Astrocyte (in vitro differentiated cells and primary cell): Measurements from ENCODE around the gene UBE2D1. TPM values are rescaled to one million over a fixed set of nuclear protein-coding genes. Genes with fewer than 3 reads are reported as not detected.

Experiments used
- DNase-seq: peaks from one replicate; pipeline ENCODE4 v3.0.0-alpha.2; 2010; ENCODE audit warnings: low read depth
- FAIRE-seq: peaks from 2 replicates; lab custom pipeline; 2011; peaks lifted over from hg19 to GRCh38; lab: Jason Lieb, UNC
- H2AFZ ChIP-seq: 2 replicates; pipeline ENCODE4 v1.6.0; 2012; ENCODE audit warnings: low read depth, low read length, inconsistent platforms
- H3K27ac ChIP-seq: 2 replicates; pipeline ENCODE4 v1.5.1; 2011; ENCODE audit warnings: low read depth, low read length, inconsistent platforms
- H3K27me3 ChIP-seq: 2 replicates; pipeline ENCODE4 v1.6.0; 2011; ENCODE audit warnings: low read length, inconsistent platforms; ENCODE audit not compliant: insufficient read depth
- H3K36me3 ChIP-seq: 2 replicates; pipeline ENCODE4 v1.5.1; 2011; ENCODE audit warnings: low read length, inconsistent platforms; ENCODE audit not compliant: insufficient read depth
- H3K4me1 ChIP-seq: 2 replicates; pipeline ENCODE4 v1.5.1; 2011; ENCODE audit warnings: low read length, inconsistent platforms; ENCODE audit not compliant: insufficient read depth
- H3K4me2 ChIP-seq: 2 replicates; pipeline ENCODE4 v1.6.0; 2012; ENCODE audit warnings: low read length, inconsistent platforms
- H3K4me3 ChIP-seq: 2 replicates; pipeline ENCODE4 v1.5.1; 2011; ENCODE audit warnings: low read depth, mild to moderate bottlenecking, low read length, inconsistent platforms; ENCODE audit not compliant: insufficient read depth
- H3K79me2 ChIP-seq: 2 replicates; pipeline ENCODE4 v1.6.0; 2012; ENCODE audit warnings: mild to moderate bottlenecking, low read length, inconsistent platforms; ENCODE audit not compliant: insufficient read depth
- H3K9ac ChIP-seq: 2 replicates; pipeline ENCODE4 v1.6.0; 2012; ENCODE audit warnings: mild to moderate bottlenecking, low read length, inconsistent platforms
- H3K9me3 ChIP-seq: 2 replicates; pipeline ENCODE4 v1.5.1; 2012; ENCODE audit warnings: low read depth, mild to moderate bottlenecking, low read length, inconsistent platforms; ENCODE audit not compliant: insufficient read depth
- H4K20me1 ChIP-seq: 2 replicates; pipeline ENCODE4 v1.6.0; 2012; ENCODE audit warnings: low read length, inconsistent platforms; ENCODE audit not compliant: insufficient read depth
- H3K27ac Mint-ChIP-seq: one replicate; pipeline ENCODE4 v1.8.0; 2021; ENCODE audit warnings: mild to moderate bottlenecking, mixed read lengths; ENCODE audit not compliant: unreplicated experiment
- H3K27me3 Mint-ChIP-seq: one replicate; pipeline ENCODE4 v1.8.0; 2021; ENCODE audit warnings: low read depth, mixed read lengths; ENCODE audit not compliant: unreplicated experiment
- H3K36me3 Mint-ChIP-seq: one replicate; pipeline ENCODE4 v1.8.0; 2021; ENCODE audit warnings: low read depth, mixed read lengths; ENCODE audit not compliant: unreplicated experiment
- H3K4me1 Mint-ChIP-seq: one replicate; pipeline ENCODE4 v1.8.0; 2021; ENCODE audit warnings: low read depth, mixed read lengths; ENCODE audit not compliant: unreplicated experiment
- H3K4me3 Mint-ChIP-seq: one replicate; pipeline ENCODE4 v1.8.0; 2021; ENCODE audit warnings: mild to moderate bottlenecking, moderate library complexity, mixed read lengths; ENCODE audit not compliant: unreplicated experiment
- H3K9me3 Mint-ChIP-seq: one replicate; pipeline ENCODE4 v1.8.0; 2021; ENCODE audit warnings: mild to moderate bottlenecking, mixed read lengths; ENCODE audit not compliant: unreplicated experiment
- CTCF ChIP-seq: IDR thresholded peaks from 2 replicates; pipeline ENCODE4 v1.5.1; 2011; ENCODE audit warnings: low read depth, mild to moderate bottlenecking, inconsistent platforms, low read length, moderate library complexity; ENCODE audit not compliant: insufficient read depth
- EZH2 ChIP-seq: IDR thresholded peaks from 2 replicates; pipeline ENCODE4 v1.6.1; 2012; ENCODE audit warnings: mild to moderate bottlenecking, low read length, inconsistent platforms; ENCODE audit not compliant: insufficient read depth
- total RNA-seq: library from RNA; stranded (reverse); gene quantifications from 2 replicates; pipeline ENCODE4 v1.2.1, GENCODE V29; 2021

The UBE2D1 gene
- total RNA-seq, 1 donor from 2014 or later, result 22.1 TPM

GRCh38 chr10:58335306-58336005, 650 bp downstream of the UBE2D1 start:
- H3K4me3 Mint-ChIP-seq, result peak overlapping the region; percentile 95

GRCh38 chr10:58336242-58336641, 1.4 kb downstream of the UBE2D1 start:
- Histone ChIP-seq H4K20me1 (peaks cover 43% of the 10 kb centered on the region), H3K4me2 (peak overlapping the region; percentile 97), H3K36me3 (no peaks in the 10 kb centered on the region), H3K4me1 (peaks cover 5% of the 10 kb centered on the region), H3K27me3 (no peaks in the 10 kb centered on the region), H3K79me2 (peaks cover 62% of the 10 kb centered on the region), H2AFZ (no peak overlapping the region), H3K9ac (peak overlapping the region; percentile 87), H3K9me3 (no peaks in the 10 kb centered on the region), H3K27ac (no peak overlapping the region), H3K4me3 (peak overlapping the region; percentile 89)
- H3K27me3 Mint-ChIP-seq, result no peaks in the 10 kb centered on the region
- no peak for DNase-seq
- H3K27ac Mint-ChIP-seq, result peak overlapping the region; percentile 36
- peak overlapping the region; percentile 95 for H3K4me3 Mint-ChIP-seq
- TF ChIP-seq CTCF (no peak), EZH2 (no peak)
- H3K9me3 Mint-ChIP-seq, result peaks cover 2% of the 10 kb centered on the region
- no peak for FAIRE-seq
- H3K36me3 Mint-ChIP-seq, result peaks cover 1% of the 10 kb centered on the region
- H3K4me1 Mint-ChIP-seq, result peaks cover 6% of the 10 kb centered on the region

More at GRCh38 chr10:58335306-58336005, 650 bp downstream of the UBE2D1 start:
- Mint-ChIP-seq H3K27ac (peak overlapping the region; percentile 36), H3K4me1 (peaks cover 6% of the 10 kb centered on the region), H3K36me3 (peaks cover 1% of the 10 kb centered on the region), H3K27me3 (no peaks in the 10 kb centered on the region), H3K9me3 (peaks cover 2% of the 10 kb centered on the region)
- Histone ChIP-seq H3K4me2 (peak overlapping the region; percentile 97), H3K9me3 (no peaks in the 10 kb centered on the region), H3K4me1 (peaks cover 5% of the 10 kb centered on the region), H3K79me2 (peaks cover 55% of the 10 kb centered on the region), H3K9ac (peak overlapping the region; percentile 87), H4K20me1 (peaks cover 35% of the 10 kb centered on the region), H2AFZ (peak overlapping the region; percentile 76), H3K27ac (peak overlapping the region; percentile 48), H3K36me3 (no peaks in the 10 kb centered on the region), H3K4me3 (peak overlapping the region; percentile 89), H3K27me3 (no peaks in the 10 kb centered on the region)
- TF ChIP-seq CTCF (no peak), EZH2 (no peak)
- DNase-seq (peak; percentile 32), FAIRE-seq (no peak)

GRCh38 chr10:58341422-58341821, 6.6 kb downstream of the UBE2D1 start:
- H2AFZ ChIP-seq, result no peak overlapping the region
- no peak overlapping the region for H3K4me3 ChIP-seq
- peaks cover 47% of the 10 kb centered on the region for H4K20me1 ChIP-seq
- H3K27me3 ChIP-seq, result no peaks in the 10 kb centered on the region
- H3K27ac ChIP-seq, result no peak overlapping the region
- H3K4me2 ChIP-seq, result no peak overlapping the region
- H3K36me3 ChIP-seq, result no peaks in the 10 kb centered on the region
- H3K27ac Mint-ChIP-seq, result no peak overlapping the region
- H3K9me3 ChIP-seq, result no peaks in the 10 kb centered on the region
- TF ChIP-seq CTCF, result no peak
- no peak for TF ChIP-seq EZH2
- DNase-seq (no peak), FAIRE-seq (no peak)
- peaks cover 88% of the 10 kb centered on the region for H3K79me2 ChIP-seq
- no peaks in the 10 kb centered on the region for H3K9me3 Mint-ChIP-seq
- no peak overlapping the region for H3K9ac ChIP-seq
- H3K4me1 Mint-ChIP-seq, result no peaks in the 10 kb centered on the region
- H3K4me3 Mint-ChIP-seq, result no peak overlapping the region
- H3K27me3 Mint-ChIP-seq, result no peaks in the 10 kb centered on the region
- peaks cover 4% of the 10 kb centered on the region for H3K36me3 Mint-ChIP-seq
- H3K4me1 ChIP-seq, result no peaks in the 10 kb centered on the region
